Measurements from ENCODE around the gene SH2D3C. TPM values are rescaled to one million over a fixed set of nuclear protein-coding genes. Genes with fewer than 3 reads are reported as not detected.
A peak's percentile ranks its signal among the peaks of the same experiment; 100 is the strongest.

Gene SH2D3C
- total RNA-seq, 2 donors from 2014 or later: 11.5 to 16.5 TPM

DNA sequence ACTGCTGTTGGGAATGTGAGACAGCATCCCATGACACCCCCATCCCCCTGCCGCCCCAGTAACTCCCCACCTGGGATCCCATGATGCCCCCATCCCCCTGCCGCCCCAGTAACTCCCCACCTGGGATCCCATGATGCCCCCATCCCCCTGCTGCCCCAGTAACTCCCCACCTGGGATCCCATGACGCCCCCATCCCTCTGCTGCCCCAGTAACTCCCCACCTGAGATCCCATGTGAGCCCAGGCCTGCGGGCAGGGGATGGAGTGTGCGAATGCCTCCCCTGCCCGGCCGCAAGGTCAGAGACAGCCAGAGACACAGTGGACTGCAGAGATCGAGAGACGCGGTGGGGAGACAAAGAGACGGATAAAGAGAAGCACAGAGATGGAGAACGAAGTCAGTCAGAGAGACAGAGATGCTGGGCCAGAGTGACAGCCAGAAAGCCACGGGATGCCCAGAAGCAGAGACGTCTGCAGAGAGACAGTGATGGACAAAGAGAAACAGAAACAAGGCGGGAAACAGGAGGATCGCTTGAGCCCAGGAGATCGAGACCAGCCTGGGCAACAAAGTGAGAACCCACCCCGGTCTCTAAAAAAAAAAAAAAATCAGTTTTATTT, 992 bp downstream of the SH2D3C start:
- no peaks in the 10 kb centered on the region for H3K9me3 ChIP-seq
- DNase-seq (ENCODE audit: low spot score): no peak
- no peaks in the 10 kb centered on the region for H3K27me3 ChIP-seq
- H3K4me1 ChIP-seq: peaks cover 0 to 21% of the 10 kb centered on the region in 2 donors
- H3K36me3 ChIP-seq: no peaks in the 10 kb centered on the region
- H3K27ac ChIP-seq: peak overlapping the region in 1 of 2 donors; percentile 10
- H3K4me3 ChIP-seq: peak overlapping the region in 1 of 2 donors; percentile 32
- TF ChIP-seq, protein P1, sequence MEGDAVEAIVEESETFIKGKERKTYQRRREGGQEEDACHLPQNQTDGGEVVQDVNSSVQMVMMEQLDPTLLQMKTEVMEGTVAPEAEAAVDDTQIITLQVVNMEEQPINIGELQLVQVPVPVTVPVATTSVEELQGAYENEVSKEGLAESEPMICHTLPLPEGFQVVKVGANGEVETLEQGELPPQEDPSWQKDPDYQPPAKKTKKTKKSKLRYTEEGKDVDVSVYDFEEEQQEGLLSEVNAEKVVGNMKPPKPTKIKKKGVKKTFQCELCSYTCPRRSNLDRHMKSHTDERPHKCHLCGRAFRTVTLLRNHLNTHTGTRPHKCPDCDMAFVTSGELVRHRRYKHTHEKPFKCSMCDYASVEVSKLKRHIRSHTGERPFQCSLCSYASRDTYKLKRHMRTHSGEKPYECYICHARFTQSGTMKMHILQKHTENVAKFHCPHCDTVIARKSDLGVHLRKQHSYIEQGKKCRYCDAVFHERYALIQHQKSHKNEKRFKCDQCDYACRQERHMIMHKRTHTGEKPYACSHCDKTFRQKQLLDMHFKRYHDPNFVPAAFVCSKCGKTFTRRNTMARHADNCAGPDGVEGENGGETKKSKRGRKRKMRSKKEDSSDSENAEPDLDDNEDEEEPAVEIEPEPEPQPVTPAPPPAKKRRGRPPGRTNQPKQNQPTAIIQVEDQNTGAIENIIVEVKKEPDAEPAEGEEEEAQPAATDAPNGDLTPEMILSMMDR (IDR thresholded peaks at IDR 0.05): no peak

GRCh38 chr9:127776924-127777289, 1.6 kb downstream of the SH2D3C start:
- H3K36me3 ChIP-seq: no peaks in the 10 kb centered on the region
- H3K9me3 ChIP-seq: no peaks in the 10 kb centered on the region
- peak overlapping the region in 1 of 2 donors; percentile 32 for H3K4me3 ChIP-seq
- TF ChIP-seq, protein P1 (IDR thresholded peaks at IDR 0.05): no peak
- H3K27me3 ChIP-seq: no peaks in the 10 kb centered on the region
- peaks cover 0 to 21% of the 10 kb centered on the region in 2 donors for H3K4me1 ChIP-seq
- DNase-seq (ENCODE audit: low spot score): no peak
- H3K27ac ChIP-seq: peak overlapping the region in 1 of 2 donors; percentile 10

DNA sequence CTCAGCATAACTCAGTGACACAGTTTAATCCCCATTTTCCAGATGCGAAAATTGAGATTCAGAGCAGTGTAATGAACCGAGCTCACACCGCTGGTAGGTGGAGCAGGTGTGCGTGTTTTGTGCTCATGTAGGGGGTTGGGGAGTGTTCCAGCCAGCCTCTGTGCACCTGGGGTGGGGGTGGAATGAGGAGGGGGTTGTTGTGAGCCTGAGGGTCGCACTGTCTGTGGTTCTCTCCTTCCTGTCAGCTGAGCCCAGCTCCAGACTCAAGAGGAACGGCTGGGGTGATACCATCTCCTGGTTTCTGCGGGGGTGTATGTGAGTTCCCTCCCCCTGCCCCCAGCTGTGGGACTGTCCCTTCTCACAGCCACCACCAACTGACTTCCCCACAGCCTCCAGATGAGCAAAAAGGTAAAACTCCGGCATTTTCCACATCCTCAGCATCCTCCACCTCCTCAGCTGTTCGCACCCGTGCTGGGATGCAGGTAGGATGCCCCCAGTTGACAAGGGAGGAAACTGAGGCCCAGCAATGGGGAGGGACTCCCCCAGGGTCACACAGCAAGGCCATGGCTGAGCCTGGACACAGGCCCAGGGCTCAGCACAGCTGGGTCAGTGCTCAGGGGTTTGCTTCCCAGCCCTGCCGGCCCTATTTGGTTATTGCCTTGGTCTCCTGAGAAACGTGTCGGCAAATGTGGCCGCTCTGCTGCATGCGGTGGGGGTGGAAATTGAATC, 2.1 kb downstream of the SH2D3C start:
- no peak for DNase-seq (ENCODE audit: low spot score)
- Histone ChIP-seq H3K4me1 (peaks cover 0 to 21% of the 10 kb centered on the region in 2 donors), H3K4me3 (peak overlapping the region in 1 of 2 donors; percentile 32)

DNA sequence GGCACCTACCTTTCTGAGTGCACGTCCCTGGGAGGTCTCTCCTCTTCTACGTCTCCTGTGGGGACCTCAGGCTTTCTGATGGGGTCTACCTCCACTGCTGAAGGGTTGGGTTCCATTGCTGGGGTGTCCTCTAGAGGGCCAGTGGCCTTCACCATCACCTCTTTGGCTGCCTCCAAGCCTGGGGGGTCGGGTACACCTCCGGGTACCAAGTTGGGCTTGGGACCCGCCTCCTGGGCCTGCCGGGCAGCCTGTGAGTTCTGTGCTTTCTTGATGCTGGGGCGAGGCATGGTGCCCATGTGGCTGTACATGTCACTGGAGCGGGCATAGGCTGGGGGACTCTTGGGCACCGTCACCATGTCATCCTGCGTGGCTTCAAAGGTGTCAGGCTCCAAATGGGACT, 4.5 kb downstream of the SH2D3C start:
- no peaks in the 10 kb centered on the region for H3K27me3 ChIP-seq
- no peak overlapping the region for H3K27ac ChIP-seq
- no peak overlapping the region for H3K4me3 ChIP-seq
- H3K4me1 ChIP-seq: peaks cover 0 to 27% of the 10 kb centered on the region in 2 donors
- H3K36me3 ChIP-seq: no peaks in the 10 kb centered on the region
- no peak for DNase-seq (ENCODE audit: low spot score)
- H3K9me3 ChIP-seq: no peaks in the 10 kb centered on the region
- TF ChIP-seq, protein P1 (IDR thresholded peaks at IDR 0.05): no peak

More for the DNA sequence above, 2.1 kb downstream of the SH2D3C start:
- TF ChIP-seq, protein P1 (IDR thresholded peaks at IDR 0.05): no peak
- H3K27ac ChIP-seq: no peak overlapping the region
- H3K9me3 ChIP-seq: no peaks in the 10 kb centered on the region
- no peaks in the 10 kb centered on the region for H3K36me3 ChIP-seq
- H3K27me3 ChIP-seq: no peaks in the 10 kb centered on the region

- no peak overlapping the region for H3K4me3 ChIP-seq
- H3K27me3 ChIP-seq: no peaks in the 10 kb centered on the region
- TF ChIP-seq, protein P1 (IDR thresholded peaks at IDR 0.05): no peak
- peaks cover 0 to 24% of the 10 kb centered on the region in 2 donors for H3K4me1 ChIP-seq
- no peak overlapping the region for H3K27ac ChIP-seq
- no peak for DNase-seq (ENCODE audit: low spot score)
- H3K36me3 ChIP-seq: no peaks in the 10 kb centered on the region
- H3K9me3 ChIP-seq: no peaks in the 10 kb centered on the region
Observed at GRCh38 chr9:127773272-127773671, 5.2 kb downstream of the SH2D3C start.
